ENCODE results near the gene C19orf47. TPM values are rescaled to one million over a fixed set of nuclear protein-coding genes. Genes with fewer than 3 reads are reported as not detected.
"Not testable (repeated sequence)": the region's sequence is repeated elsewhere in the genome, so short reads cannot be mapped to it uniquely, and the experiment has no call there.

C19orf47 gene
- total and polyA plus RNA-seq, 9 donors: 36.6 to 70.2 (median 58.5) TPM

DNA sequence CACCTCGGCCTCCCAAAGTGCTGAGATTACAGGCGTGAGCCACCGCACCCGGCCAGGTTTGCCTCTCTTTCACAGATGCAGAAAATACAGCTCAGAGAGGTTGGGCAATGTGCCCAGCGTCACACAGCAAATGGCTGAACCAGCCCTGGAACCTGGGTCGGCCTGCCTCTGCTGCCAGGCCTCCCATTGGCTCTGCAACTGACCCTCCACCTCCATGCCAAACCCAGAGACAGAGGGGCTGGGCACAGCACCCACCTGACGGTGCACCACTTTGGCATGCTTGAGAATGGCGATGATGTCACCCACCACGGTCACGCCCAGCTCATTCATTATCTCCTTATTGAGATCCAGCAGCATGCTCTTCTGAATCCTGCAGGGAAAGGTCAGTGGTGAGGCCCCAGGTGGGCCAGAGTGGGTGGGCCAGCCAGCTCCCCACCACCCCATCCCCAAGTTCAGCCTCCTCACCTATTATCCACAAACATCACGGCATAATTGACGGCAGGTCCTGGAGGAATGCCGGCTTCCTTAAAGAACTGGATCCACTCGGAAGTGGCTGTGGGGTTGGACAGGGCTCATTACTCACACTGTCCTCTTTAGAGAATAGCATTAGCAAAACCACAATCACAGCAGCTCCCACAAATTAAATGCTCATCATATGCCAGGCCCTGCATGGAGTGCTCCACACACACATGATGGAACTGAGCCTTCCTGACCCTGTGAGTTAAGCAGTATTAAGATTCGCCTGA, 12.2 kb downstream of the C19orf47 start:
- Histone ChIP-seq H3K9me3 (replicated peaks; ENCODE audit: control insufficient read depth, low read depth, low read length) (no peaks in the 10 kb centered on the region), H3K27ac (ENCODE audit: low read length) (no peak overlapping the region), H3K4me1 (ENCODE audit: control insufficient read depth, insufficient read depth, low read length) (peaks cover 4% of the 10 kb centered on the region), H3K36me3 (ENCODE audit: control insufficient read depth, insufficient read depth, low read length) (peaks cover 53% of the 10 kb centered on the region), H3K4me3 (ENCODE audit: low read length) (no peak overlapping the region), H3K27me3 (ENCODE audit: control insufficient read depth, insufficient read depth, low read length) (no peaks in the 10 kb centered on the region)
- 87% methylated on average over 11 of the region's 15 CpGs for WGBS (ENCODE audit: insufficient coverage)
- DNase-seq: no peak

DNA sequence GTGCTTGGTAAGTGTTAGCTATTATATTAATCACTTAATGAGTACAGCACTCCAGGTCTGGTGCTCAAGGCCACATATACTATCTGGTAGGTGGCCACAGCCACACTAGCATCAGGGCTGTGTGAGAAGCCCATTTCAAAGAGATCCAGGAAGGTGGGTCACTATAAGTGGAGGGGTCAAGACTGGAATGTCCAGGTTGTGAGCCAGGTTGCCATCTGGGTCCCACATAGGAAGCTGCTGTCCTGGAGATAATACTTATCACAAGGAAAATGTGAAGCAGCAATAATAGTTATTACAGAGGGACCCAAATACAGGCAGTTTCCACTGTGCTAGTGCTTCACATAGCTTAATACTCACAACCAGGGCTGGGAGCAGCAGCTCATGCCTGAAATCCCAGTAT, 13.1 kb downstream of the C19orf47 start:
- no peak overlapping the region for H3K4me3 ChIP-seq (ENCODE audit: low read length)
- no peaks in the 10 kb centered on the region for H3K27me3 ChIP-seq (ENCODE audit: control insufficient read depth, insufficient read depth, low read length)

DNA sequence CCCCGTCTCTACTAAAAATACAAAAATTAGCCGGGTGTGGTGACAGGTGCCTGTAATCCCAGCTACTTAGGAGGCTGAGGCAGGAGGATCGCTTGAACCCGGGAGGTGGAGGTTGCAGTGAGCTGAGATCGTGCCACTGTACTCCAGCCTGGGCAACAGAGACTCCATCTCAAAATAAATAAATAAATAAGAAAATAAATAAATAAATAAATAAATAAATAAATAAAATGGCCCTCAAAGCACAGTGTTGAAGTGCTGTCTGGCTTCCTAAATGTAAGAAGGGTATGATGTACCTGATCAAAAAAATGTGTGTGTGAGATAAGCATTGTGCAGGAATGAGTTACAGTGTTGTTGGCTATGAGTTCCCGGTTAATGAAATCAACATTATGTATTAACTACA, 15.1 kb downstream of the C19orf47 start:
- not testable (repeated sequence) for H3K4me1 ChIP-seq (ENCODE audit: control insufficient read depth, insufficient read depth, low read length); DNase-seq; H3K27ac ChIP-seq (ENCODE audit: low read length); H3K9me3 ChIP-seq (replicated peaks; ENCODE audit: control insufficient read depth, low read depth, low read length); H3K27me3 ChIP-seq (ENCODE audit: control insufficient read depth, insufficient read depth, low read length); H3K4me3 ChIP-seq (ENCODE audit: low read length)
- WGBS (ENCODE audit: insufficient coverage): no CpG with 5 or more reads among the region's 6 CpGs
- H3K36me3 ChIP-seq (ENCODE audit: control insufficient read depth, insufficient read depth, low read length): peaks cover 72% of the 10 kb centered on the region

More for the DNA sequence above, 13.1 kb downstream of the C19orf47 start:
- Histone ChIP-seq H3K36me3 (ENCODE audit: control insufficient read depth, insufficient read depth, low read length) (peaks cover 60% of the 10 kb centered on the region), H3K27ac (ENCODE audit: low read length) (no peak overlapping the region), H3K9me3 (replicated peaks; ENCODE audit: control insufficient read depth, low read depth, low read length) (no peaks in the 10 kb centered on the region), H3K4me1 (ENCODE audit: control insufficient read depth, insufficient read depth, low read length) (no peaks in the 10 kb centered on the region)
- no peak for DNase-seq

DNA sequence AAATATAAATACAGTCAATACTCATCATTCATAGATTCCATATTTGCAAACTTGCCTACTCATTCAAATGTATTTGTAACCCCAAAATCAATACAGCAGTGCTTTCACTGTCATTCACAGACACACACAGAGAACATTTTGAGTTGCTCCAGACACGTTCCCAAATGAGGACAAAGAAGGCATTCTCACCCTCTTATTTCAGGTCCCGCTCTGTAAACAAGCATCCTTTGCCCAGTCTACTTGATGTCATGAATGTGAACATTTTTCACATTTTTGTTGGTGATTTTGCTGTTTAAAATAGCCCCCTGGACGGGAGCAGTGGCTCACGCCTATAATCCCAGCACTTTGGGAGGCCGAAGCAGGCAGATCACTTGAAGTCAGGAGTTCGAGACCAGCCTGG, 15.5 kb downstream of the C19orf47 start:
- Histone ChIP-seq H3K9me3 (replicated peaks; ENCODE audit: control insufficient read depth, low read depth, low read length) (no peaks in the 10 kb centered on the region), H3K36me3 (ENCODE audit: control insufficient read depth, insufficient read depth, low read length) (peaks cover 74% of the 10 kb centered on the region), H3K27me3 (ENCODE audit: control insufficient read depth, insufficient read depth, low read length) (no peaks in the 10 kb centered on the region), H3K27ac (ENCODE audit: low read length) (no peak overlapping the region), H3K4me3 (ENCODE audit: low read length) (no peak overlapping the region), H3K4me1 (ENCODE audit: control insufficient read depth, insufficient read depth, low read length) (no peaks in the 10 kb centered on the region)
- no peak for DNase-seq
- 92% methylated on average over 2 of the region's 6 CpGs for WGBS (ENCODE audit: insufficient coverage)

DNA sequence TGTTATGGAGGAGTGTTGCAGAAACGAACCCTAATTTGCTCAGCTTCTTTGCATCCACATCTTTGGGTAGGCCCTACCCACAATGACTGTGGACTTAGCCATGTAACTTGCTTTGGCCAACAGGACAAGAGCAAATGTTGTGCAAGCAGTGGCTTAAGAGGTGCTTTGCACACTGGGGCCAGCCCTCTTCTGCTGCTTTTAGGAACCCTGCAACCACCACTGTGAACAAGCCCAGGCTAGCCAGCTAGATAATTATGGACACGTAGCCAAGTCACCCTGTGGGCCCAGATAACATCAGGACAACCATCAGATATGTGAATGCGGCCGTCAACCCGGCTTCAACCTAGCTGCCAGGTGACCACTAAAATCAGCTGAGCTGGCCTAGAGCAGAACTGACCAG, 17.1 kb downstream of the C19orf47 start:
- WGBS (ENCODE audit: insufficient coverage): 98% methylated on average over 5 of the region's 5 CpGs
- DNase-seq: no peak
- peaks cover 82% of the 10 kb centered on the region for H3K36me3 ChIP-seq (ENCODE audit: control insufficient read depth, insufficient read depth, low read length)
- no peaks in the 10 kb centered on the region for H3K27me3 ChIP-seq (ENCODE audit: control insufficient read depth, insufficient read depth, low read length)
- no peaks in the 10 kb centered on the region for H3K9me3 ChIP-seq (replicated peaks; ENCODE audit: control insufficient read depth, low read depth, low read length)
- no peak overlapping the region for H3K4me3 ChIP-seq (ENCODE audit: low read length)
- no peak overlapping the region for H3K27ac ChIP-seq (ENCODE audit: low read length)
- no peaks in the 10 kb centered on the region for H3K4me1 ChIP-seq (ENCODE audit: control insufficient read depth, insufficient read depth, low read length)

DNA sequence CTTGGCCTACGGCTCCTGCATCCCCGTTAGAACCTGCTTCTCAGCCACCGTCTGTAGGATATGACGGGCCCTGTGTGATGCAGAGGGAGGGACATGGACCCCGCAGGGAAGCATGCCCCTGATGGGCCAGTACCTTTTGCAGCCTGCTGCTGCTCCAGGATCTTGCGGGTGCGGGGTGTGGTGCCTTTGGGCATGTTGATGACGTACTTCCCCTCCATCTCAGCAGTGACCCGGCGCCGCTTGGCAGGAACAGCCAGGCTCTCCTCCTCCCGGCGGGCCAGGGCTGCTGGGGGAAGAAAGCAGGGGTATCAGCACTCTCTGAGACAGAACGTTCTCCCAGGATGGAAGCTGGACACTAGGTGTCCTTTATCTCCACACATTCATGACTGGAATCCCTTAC, 22.0 kb downstream of the C19orf47 start:
- Histone ChIP-seq H3K36me3 (ENCODE audit: control insufficient read depth, insufficient read depth, low read length) (peaks cover 84% of the 10 kb centered on the region), H3K27ac (ENCODE audit: low read length) (no peak overlapping the region), H3K4me3 (ENCODE audit: low read length) (no peak overlapping the region), H3K27me3 (ENCODE audit: control insufficient read depth, insufficient read depth, low read length) (no peaks in the 10 kb centered on the region), H3K4me1 (ENCODE audit: control insufficient read depth, insufficient read depth, low read length) (no peaks in the 10 kb centered on the region), H3K9me3 (replicated peaks; ENCODE audit: control insufficient read depth, low read depth, low read length) (no peaks in the 10 kb centered on the region)
- 87% methylated on average over 10 of the region's 14 CpGs for WGBS (ENCODE audit: insufficient coverage)
- no peak for DNase-seq

DNA sequence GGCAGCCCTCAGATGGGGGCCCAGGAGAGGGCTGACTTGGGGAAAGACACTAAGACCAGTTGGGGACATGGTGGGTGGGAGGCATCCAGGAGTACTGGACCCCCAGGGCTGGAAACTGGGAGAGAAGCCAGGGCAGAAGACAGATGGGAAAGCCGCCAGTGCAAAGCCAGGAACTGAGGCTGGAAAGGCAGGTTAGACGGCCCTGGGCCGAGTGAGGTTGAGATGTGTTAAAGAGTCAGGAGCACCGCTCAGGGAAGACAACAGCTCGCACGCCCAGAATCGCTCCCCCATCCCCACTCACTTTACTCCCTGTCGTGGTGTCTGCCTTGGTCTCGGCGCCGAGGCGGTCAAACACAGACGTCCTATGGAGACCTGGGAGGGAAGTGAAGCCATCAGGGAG, 24.5 kb downstream of the C19orf47 start:
- Histone ChIP-seq H3K4me1 (ENCODE audit: control insufficient read depth, insufficient read depth, low read length) (no peaks in the 10 kb centered on the region), H3K9me3 (replicated peaks; ENCODE audit: control insufficient read depth, low read depth, low read length) (no peaks in the 10 kb centered on the region), H3K27me3 (ENCODE audit: control insufficient read depth, insufficient read depth, low read length) (no peaks in the 10 kb centered on the region), H3K27ac (ENCODE audit: low read length) (no peak overlapping the region), H3K4me3 (ENCODE audit: low read length) (no peak overlapping the region), H3K36me3 (ENCODE audit: control insufficient read depth, insufficient read depth, low read length) (peaks cover 85% of the 10 kb centered on the region)
- DNase-seq: no peak
- WGBS (ENCODE audit: insufficient coverage): 95% methylated on average over 7 of the region's 13 CpGs

DNA sequence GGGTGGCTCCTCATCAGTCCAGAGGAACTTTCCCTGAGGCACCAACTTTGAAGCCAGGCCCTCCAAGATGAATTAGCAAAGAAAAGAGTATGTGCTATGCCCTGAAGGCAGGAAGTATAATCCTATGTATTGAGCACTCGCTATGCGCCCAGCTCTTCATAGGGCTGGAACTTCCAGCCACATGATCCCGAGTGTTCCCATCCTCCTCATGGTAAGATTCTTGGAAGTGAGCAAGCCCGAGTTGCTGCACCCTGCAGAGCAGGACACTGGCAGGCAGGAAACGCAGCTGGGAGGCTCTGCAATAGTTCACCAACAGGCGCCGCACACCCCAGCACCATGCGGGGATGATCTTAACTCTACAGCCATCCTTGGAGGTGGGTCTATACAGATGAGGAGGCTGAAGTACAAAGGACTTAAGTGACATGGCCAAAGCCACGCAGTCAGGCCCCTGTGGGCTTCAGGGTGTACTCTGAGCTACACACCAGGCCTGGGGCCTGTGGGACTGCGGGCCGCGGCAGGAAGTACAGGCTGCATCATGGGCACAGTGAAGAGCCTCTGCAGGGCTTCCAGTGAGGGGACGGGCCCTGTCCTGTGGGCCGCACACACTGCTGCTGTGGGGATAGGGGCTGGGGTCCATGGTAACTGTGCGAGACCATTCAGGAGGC, 25.1 kb downstream of the C19orf47 start:
- peaks cover 84% of the 10 kb centered on the region for H3K36me3 ChIP-seq (ENCODE audit: control insufficient read depth, insufficient read depth, low read length)
- WGBS (ENCODE audit: insufficient coverage): 93% methylated on average over 11 of the region's 15 CpGs
- H3K27ac ChIP-seq (ENCODE audit: low read length): no peak overlapping the region
- H3K4me3 ChIP-seq (ENCODE audit: low read length): no peak overlapping the region
- no peak for DNase-seq
- H3K27me3 ChIP-seq (ENCODE audit: control insufficient read depth, insufficient read depth, low read length): no peaks in the 10 kb centered on the region
- H3K9me3 ChIP-seq (replicated peaks; ENCODE audit: control insufficient read depth, low read depth, low read length): no peaks in the 10 kb centered on the region
- no peaks in the 10 kb centered on the region for H3K4me1 ChIP-seq (ENCODE audit: control insufficient read depth, insufficient read depth, low read length)

DNA sequence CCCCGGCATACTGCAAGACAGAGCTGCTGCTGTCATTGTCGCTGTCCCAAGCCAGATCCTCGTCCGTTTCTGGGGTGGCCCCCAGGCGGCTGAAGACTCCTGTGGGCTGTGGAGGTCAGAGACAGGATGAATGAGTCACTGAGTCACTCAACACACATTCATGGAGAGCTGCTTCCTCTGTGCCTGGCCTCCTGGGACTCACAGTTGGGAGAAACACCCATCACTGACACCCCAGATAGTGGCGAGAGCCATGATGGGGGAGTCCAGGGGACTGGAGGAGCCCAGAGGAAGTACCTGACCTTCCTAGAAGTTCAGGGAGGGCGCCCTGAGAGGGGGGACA, 26.0 kb downstream of the C19orf47 start:
- no peaks in the 10 kb centered on the region for H3K9me3 ChIP-seq (replicated peaks; ENCODE audit: control insufficient read depth, low read depth, low read length)
- no peak overlapping the region for H3K27ac ChIP-seq (ENCODE audit: low read length)
- no peak overlapping the region for H3K4me3 ChIP-seq (ENCODE audit: low read length)
- H3K4me1 ChIP-seq (ENCODE audit: control insufficient read depth, insufficient read depth, low read length): no peaks in the 10 kb centered on the region
- no peaks in the 10 kb centered on the region for H3K27me3 ChIP-seq (ENCODE audit: control insufficient read depth, insufficient read depth, low read length)
- DNase-seq: no peak
- 80% methylated on average over 5 of the region's 7 CpGs for WGBS (ENCODE audit: insufficient coverage)
- peaks cover 79% of the 10 kb centered on the region for H3K36me3 ChIP-seq (ENCODE audit: control insufficient read depth, insufficient read depth, low read length)

DNA sequence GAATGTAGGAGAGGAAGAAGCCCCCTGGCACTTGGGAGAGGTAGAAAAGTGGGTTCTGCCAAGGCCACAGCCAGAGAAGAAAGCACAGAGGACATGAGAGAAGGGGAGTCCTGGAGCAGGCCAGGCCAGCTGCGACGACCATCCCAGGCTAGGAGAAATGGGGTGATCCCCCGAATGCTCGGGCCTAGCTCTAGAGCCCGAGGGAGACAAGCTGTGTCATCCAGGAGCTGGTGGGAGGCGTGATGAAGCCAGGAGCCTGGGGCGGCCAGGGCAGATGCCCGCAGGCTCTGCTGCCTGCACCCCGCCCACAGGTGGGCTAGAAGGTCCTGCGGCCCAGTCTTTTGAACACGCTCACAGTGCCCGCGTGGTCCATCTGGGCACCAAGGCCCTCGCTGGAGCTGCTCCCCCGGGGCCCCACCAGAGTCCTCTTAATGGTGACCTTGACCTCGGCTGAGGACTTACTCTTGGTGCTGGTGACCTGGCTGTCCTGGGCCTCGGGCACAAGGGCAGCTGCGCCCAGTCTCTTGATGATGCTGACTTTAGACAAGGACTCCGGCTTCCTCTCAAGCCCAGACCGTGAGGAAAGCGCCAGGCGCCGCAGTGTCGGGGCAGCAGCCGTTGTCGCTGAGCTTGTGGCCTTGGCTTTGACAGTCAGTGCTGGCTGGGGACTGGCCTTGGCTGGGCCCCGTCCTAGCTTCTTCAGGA, 26.5 kb downstream of the C19orf47 start:
- no peaks in the 10 kb centered on the region for H3K27me3 ChIP-seq (ENCODE audit: control insufficient read depth, insufficient read depth, low read length)
- no peak overlapping the region for H3K27ac ChIP-seq (ENCODE audit: low read length)
- no peak overlapping the region for H3K4me3 ChIP-seq (ENCODE audit: low read length)
- no peaks in the 10 kb centered on the region for H3K4me1 ChIP-seq (ENCODE audit: control insufficient read depth, insufficient read depth, low read length)
- WGBS (ENCODE audit: insufficient coverage): 90% methylated on average over 27 of the region's 27 CpGs
- no peaks in the 10 kb centered on the region for H3K9me3 ChIP-seq (replicated peaks; ENCODE audit: control insufficient read depth, low read depth, low read length)
- DNase-seq: no peak
- H3K36me3 ChIP-seq (ENCODE audit: control insufficient read depth, insufficient read depth, low read length): peaks cover 79% of the 10 kb centered on the region
